ENCODE measurements around the gene IL22RA1. TPM values are rescaled to one million over a fixed set of nuclear protein-coding genes. Genes with fewer than 3 reads are reported as not detected.

IL22RA1 gene
- total and polyA plus RNA-seq, 2 donors (not counting 1 experiment from before 2014, with no cell fraction given): under 0.01 to 0.03 TPM

GRCh38 chr1:24123611-24124010 is 19.3 kb downstream of the IL22RA1 start:
- H4K20me1 ChIP-seq (ENCODE audit: control insufficient read depth, extremely low read depth, insufficient read depth, low read length): no peaks in the 10 kb centered on the region
- H3K4me2 ChIP-seq (ENCODE audit: extremely low read depth, insufficient read depth, low read length): no peak overlapping the region
- no peak overlapping the region for H3K4me3 ChIP-seq (replicated peaks in 1 of 4; ENCODE audit: control extremely low read depth in 1 of 4, insufficient read depth in 1 of 4, low read depth in 3 of 4, low read length in 4 of 4)
- no peaks in the 10 kb centered on the region for H3K79me2 ChIP-seq (ENCODE audit: control insufficient read depth, insufficient read depth, low read length)
- no peak overlapping the region for H2AFZ ChIP-seq (ENCODE audit: low read length)
- no peaks in the 10 kb centered on the region for H3K4me1 ChIP-seq (ENCODE audit: control insufficient read depth, extremely low read depth, insufficient read depth, low read length)
- H3K9me3 ChIP-seq (ENCODE audit: control insufficient read depth, insufficient read depth, low read depth, low read length): no peaks in the 10 kb centered on the region
- H3K36me3 ChIP-seq (ENCODE audit: control insufficient read depth, insufficient read depth, low read length): no peaks in the 10 kb centered on the region
- H3K27me3 ChIP-seq (ENCODE audit: control insufficient read depth, insufficient read depth, low read length): peaks cover 7% of the 10 kb centered on the region
- no peak for DNase-seq (ENCODE audit: low read depth in 2 of 2)
- no peak for TF ChIP-seq EZH2 (IDR thresholded peaks at IDR 0.05; ENCODE audit: low read length, missing control alignments)
- TF ChIP-seq, protein P1, sequence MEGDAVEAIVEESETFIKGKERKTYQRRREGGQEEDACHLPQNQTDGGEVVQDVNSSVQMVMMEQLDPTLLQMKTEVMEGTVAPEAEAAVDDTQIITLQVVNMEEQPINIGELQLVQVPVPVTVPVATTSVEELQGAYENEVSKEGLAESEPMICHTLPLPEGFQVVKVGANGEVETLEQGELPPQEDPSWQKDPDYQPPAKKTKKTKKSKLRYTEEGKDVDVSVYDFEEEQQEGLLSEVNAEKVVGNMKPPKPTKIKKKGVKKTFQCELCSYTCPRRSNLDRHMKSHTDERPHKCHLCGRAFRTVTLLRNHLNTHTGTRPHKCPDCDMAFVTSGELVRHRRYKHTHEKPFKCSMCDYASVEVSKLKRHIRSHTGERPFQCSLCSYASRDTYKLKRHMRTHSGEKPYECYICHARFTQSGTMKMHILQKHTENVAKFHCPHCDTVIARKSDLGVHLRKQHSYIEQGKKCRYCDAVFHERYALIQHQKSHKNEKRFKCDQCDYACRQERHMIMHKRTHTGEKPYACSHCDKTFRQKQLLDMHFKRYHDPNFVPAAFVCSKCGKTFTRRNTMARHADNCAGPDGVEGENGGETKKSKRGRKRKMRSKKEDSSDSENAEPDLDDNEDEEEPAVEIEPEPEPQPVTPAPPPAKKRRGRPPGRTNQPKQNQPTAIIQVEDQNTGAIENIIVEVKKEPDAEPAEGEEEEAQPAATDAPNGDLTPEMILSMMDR (conservative IDR thresholded peaks at IDR 0.05 in 1 of 2, IDR thresholded peaks at IDR 0.05 in 1 of 2; ENCODE audit: low read depth in 1 of 2, low read length in 2 of 2): no peak
- no peak overlapping the region for H3K27ac ChIP-seq (ENCODE audit: insufficient read depth, low read length)
- no peak overlapping the region for H3K9ac ChIP-seq (ENCODE audit: insufficient read depth, low read length)

DNA sequence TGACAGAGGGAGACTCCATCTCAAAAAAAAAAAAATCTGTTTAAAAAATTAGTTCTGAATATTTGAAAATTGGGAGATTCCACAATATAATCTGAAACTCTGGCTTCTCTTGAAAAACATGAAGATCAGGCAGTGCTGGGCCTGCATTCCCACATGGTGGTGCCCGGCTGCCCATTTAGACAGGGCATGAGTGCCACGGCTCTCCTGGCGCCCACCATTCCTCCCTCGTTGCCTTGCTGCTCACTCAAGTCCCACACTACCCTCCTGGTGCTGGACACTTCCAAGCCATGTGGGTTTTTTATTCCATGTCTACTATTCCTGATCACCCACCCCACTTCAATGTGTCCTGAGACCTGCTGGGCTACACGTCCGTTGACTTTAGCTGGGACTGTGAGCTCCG is 20.2 kb downstream of the IL22RA1 start:
- H3K79me2 ChIP-seq (ENCODE audit: control insufficient read depth, insufficient read depth, low read length): no peaks in the 10 kb centered on the region
- H3K9ac ChIP-seq (ENCODE audit: insufficient read depth, low read length): no peak overlapping the region
- H3K4me1 ChIP-seq (ENCODE audit: control insufficient read depth, extremely low read depth, insufficient read depth, low read length): no peaks in the 10 kb centered on the region
- H2AFZ ChIP-seq (ENCODE audit: low read length): no peak overlapping the region
- no peak overlapping the region for H3K4me3 ChIP-seq (replicated peaks in 1 of 4; ENCODE audit: control extremely low read depth in 1 of 4, insufficient read depth in 1 of 4, low read depth in 3 of 4, low read length in 4 of 4)
- H3K27ac ChIP-seq (ENCODE audit: insufficient read depth, low read length): no peak overlapping the region
- no peak for DNase-seq (ENCODE audit: low read depth in 2 of 2)
- TF ChIP-seq, protein P1 (conservative IDR thresholded peaks at IDR 0.05 in 1 of 2, IDR thresholded peaks at IDR 0.05 in 1 of 2; ENCODE audit: low read depth in 1 of 2, low read length in 2 of 2): no peak
- TF ChIP-seq EZH2 (IDR thresholded peaks at IDR 0.05; ENCODE audit: low read length, missing control alignments): no peak
- peaks cover 7% of the 10 kb centered on the region for H3K27me3 ChIP-seq (ENCODE audit: control insufficient read depth, insufficient read depth, low read length)
- no peaks in the 10 kb centered on the region for H3K36me3 ChIP-seq (ENCODE audit: control insufficient read depth, insufficient read depth, low read length)
- no peaks in the 10 kb centered on the region for H3K9me3 ChIP-seq (ENCODE audit: control insufficient read depth, insufficient read depth, low read depth, low read length)
- H4K20me1 ChIP-seq (ENCODE audit: control insufficient read depth, extremely low read depth, insufficient read depth, low read length): no peaks in the 10 kb centered on the region
- no peak overlapping the region for H3K4me2 ChIP-seq (ENCODE audit: extremely low read depth, insufficient read depth, low read length)

GRCh38 chr1:24121406-24121805 is 21.5 kb downstream of the IL22RA1 start:
- Histone ChIP-seq H3K27ac (ENCODE audit: insufficient read depth, low read length) (no peak overlapping the region), H3K4me3 (replicated peaks in 1 of 4; ENCODE audit: control extremely low read depth in 1 of 4, insufficient read depth in 1 of 4, low read depth in 3 of 4, low read length in 4 of 4) (no peak overlapping the region), H3K9me3 (ENCODE audit: control insufficient read depth, insufficient read depth, low read depth, low read length) (no peaks in the 10 kb centered on the region), H3K9ac (ENCODE audit: insufficient read depth, low read length) (no peak overlapping the region), H3K27me3 (ENCODE audit: control insufficient read depth, insufficient read depth, low read length) (peaks cover 10% of the 10 kb centered on the region), H4K20me1 (ENCODE audit: control insufficient read depth, extremely low read depth, insufficient read depth, low read length) (no peaks in the 10 kb centered on the region), H3K4me2 (ENCODE audit: extremely low read depth, insufficient read depth, low read length) (no peak overlapping the region), H2AFZ (ENCODE audit: low read length) (no peak overlapping the region), H3K79me2 (ENCODE audit: control insufficient read depth, insufficient read depth, low read length) (no peaks in the 10 kb centered on the region), H3K36me3 (ENCODE audit: control insufficient read depth, insufficient read depth, low read length) (no peaks in the 10 kb centered on the region), H3K4me1 (ENCODE audit: control insufficient read depth, extremely low read depth, insufficient read depth, low read length) (no peaks in the 10 kb centered on the region)
- no peak for DNase-seq (ENCODE audit: low read depth in 2 of 2)
- TF ChIP-seq, protein P1 (conservative IDR thresholded peaks at IDR 0.05 in 1 of 2, IDR thresholded peaks at IDR 0.05 in 1 of 2; ENCODE audit: low read depth in 1 of 2, low read length in 2 of 2): no peak
- TF ChIP-seq EZH2 (IDR thresholded peaks at IDR 0.05; ENCODE audit: low read length, missing control alignments): no peak

Measured in fibroblast of lung (primary cell).